AG09319 (cell line): Measurements from ENCODE around the gene TMEM202.

Experiments used
- DNase-seq: peaks from one replicate; pipeline ENCODE4 v3.0.0-alpha.2; 2010; ENCODE audit warnings: low read depth; ENCODE audit errors: extremely low read depth
- TF ChIP-seq, protein P1 (sequence below): IDR thresholded peaks from 2 replicates; pipeline ENCODE4 v1.5.1; 2011; ENCODE audit warnings: low read depth, mild to moderate bottlenecking, inconsistent platforms, low read length, moderate library complexity

Gene TMEM202

DNA sequence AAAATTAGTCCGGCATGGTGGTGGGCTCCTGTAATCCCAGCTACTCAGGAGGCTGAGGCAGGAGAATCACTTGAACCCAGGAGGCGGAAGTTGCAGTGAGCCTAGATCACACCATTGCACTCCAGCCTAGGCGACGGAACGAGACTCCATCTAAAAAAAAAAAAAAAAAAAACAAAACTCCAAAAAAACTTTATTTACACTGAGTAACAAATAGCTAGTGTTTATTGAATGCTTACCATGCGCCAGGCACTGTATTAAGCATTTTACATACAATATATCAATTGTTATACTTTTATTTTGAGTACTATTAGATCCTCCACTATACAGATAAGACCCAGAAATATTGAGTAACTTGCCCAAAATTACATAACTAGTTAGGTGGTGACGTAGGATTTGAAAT lies 58.6 kb downstream of the TMEM202 start:
- TF ChIP-seq, protein P1, sequence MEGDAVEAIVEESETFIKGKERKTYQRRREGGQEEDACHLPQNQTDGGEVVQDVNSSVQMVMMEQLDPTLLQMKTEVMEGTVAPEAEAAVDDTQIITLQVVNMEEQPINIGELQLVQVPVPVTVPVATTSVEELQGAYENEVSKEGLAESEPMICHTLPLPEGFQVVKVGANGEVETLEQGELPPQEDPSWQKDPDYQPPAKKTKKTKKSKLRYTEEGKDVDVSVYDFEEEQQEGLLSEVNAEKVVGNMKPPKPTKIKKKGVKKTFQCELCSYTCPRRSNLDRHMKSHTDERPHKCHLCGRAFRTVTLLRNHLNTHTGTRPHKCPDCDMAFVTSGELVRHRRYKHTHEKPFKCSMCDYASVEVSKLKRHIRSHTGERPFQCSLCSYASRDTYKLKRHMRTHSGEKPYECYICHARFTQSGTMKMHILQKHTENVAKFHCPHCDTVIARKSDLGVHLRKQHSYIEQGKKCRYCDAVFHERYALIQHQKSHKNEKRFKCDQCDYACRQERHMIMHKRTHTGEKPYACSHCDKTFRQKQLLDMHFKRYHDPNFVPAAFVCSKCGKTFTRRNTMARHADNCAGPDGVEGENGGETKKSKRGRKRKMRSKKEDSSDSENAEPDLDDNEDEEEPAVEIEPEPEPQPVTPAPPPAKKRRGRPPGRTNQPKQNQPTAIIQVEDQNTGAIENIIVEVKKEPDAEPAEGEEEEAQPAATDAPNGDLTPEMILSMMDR: no peak

More for the DNA sequence above, 58.6 kb downstream of the TMEM202 start:
- DNase-seq: no peak
